HG03460 (cell line): ENCODE data around the gene S100A6.
"Not testable (repeated sequence)": the region's sequence is repeated elsewhere in the genome, so short reads cannot be mapped to it uniquely, and the experiment has no call there.

Source experiments
- ATAC-seq: cut with Tn5 transposase; IDR thresholded peaks from one replicate; pipeline ENCODE4 v1.9.1; 2021; ENCODE audit not compliant: unreplicated experiment

The S100A6 gene

GRCh38 chr1:153565529-153566374 lies 30.0 kb upstream of the S100A6 start, which contains the start of gene S100A2:
S100A2 (minus strand) TSS chr1:153565844; CDS start chr1:153563877, 1,967 bp downstream.
- ATAC-seq, result peak; percentile 50

- no peak for ATAC-seq
These were observed 28.2 kb upstream of the S100A6 start for GRCh38 chr1:153563991-153564390.

- no peak for ATAC-seq
These were observed 27.7 kb upstream of the S100A6 start for GRCh38 chr1:153563483-153563901.

GRCh38 chr1:153562021-153562420 lies 26.2 kb upstream of the S100A6 start:
- ATAC-seq, result not testable (repeated sequence)

- no peak for ATAC-seq
These were observed 25.7 kb upstream of the S100A6 start for GRCh38 chr1:153561466-153561985.

GRCh38 chr1:153560771-153561465 lies 25.1 kb upstream of the S100A6 start:
- ATAC-seq, result no peak

GRCh38 chr1:153560241-153560640 lies 24.4 kb upstream of the S100A6 start:
- no peak for ATAC-seq

- ATAC-seq, result no peak
These were observed 22.1 kb upstream of the S100A6 start for GRCh38 chr1:153557877-153558276.

GRCh38 chr1:153556348-153556747 lies 20.6 kb upstream of the S100A6 start:
- no peak for ATAC-seq

- no peak for ATAC-seq
These were observed 18.2 kb upstream of the S100A6 start for GRCh38 chr1:153553830-153554541.

- no peak for ATAC-seq
These were observed 17.3 kb upstream of the S100A6 start for GRCh38 chr1:153553096-153553495.

GRCh38 chr1:153552335-153552734 lies 16.5 kb upstream of the S100A6 start:
- no peak for ATAC-seq

GRCh38 chr1:153550827-153551500 lies 15.2 kb upstream of the S100A6 start:
- ATAC-seq, result no peak

- no peak for ATAC-seq
These were observed 14.6 kb upstream of the S100A6 start for GRCh38 chr1:153550398-153550758.

GRCh38 chr1:153549741-153550397 lies 14.1 kb upstream of the S100A6 start:
- ATAC-seq, result no peak

- no peak for ATAC-seq
These were observed 13.2 kb upstream of the S100A6 start, which contains the start of gene S100A3 for GRCh38 chr1:153548722-153549688. S100A3 (minus strand) TSS chr1:153549258; CDS start chr1:153548485, 773 bp downstream.

GRCh38 chr1:153547560-153548551 lies 12.1 kb upstream of the S100A6 start:
- ATAC-seq, result no peak
